Measurements from ENCODE around the gene DCTPP1.

Gene DCTPP1

DNA sequence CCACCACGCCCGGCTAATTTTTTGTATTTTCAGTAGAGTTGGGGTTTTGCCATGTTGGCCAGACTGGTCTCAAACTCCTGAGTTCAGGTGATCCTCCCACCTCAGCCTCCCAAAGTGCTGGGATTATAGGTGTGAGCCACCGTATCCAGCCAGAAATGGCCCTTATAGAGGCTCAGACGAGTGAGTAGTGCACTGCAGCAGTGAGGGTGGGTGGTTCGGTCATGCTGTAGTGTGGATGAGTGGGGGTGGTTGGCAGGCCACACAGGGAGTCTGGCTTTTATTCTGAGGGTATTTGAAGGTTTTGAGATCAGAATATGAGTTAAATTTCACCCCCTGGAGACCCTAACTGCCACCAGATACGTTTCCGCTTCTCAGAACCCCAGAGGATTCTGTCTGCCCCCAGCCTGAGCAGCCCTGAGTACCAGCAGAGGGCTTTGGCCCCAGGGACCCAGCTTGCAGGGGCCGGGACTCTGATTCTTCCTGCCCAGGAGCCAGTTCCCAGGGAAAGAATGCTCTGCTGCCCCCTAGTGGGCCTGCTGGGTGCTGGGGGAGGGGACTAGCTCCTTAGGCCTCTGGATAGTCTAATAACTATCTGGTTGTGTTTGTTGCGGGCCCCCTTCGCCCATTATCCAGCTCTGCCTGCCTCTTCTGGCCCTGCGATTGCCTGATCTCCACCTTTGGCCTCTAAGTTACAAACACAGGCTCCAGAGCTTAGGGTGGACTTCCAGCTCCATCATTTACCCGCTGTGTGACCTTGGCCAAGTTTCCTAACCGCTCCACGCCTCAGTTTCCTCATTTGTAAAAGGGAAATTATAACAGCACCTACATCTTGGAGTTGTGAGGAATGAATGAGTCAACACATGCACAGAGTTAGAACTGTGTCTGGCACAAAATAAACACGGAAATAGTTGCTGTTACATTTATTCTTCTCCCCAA, 20.4 kb downstream of the DCTPP1 start (continued):
- TF ChIP-seq, protein P1, sequence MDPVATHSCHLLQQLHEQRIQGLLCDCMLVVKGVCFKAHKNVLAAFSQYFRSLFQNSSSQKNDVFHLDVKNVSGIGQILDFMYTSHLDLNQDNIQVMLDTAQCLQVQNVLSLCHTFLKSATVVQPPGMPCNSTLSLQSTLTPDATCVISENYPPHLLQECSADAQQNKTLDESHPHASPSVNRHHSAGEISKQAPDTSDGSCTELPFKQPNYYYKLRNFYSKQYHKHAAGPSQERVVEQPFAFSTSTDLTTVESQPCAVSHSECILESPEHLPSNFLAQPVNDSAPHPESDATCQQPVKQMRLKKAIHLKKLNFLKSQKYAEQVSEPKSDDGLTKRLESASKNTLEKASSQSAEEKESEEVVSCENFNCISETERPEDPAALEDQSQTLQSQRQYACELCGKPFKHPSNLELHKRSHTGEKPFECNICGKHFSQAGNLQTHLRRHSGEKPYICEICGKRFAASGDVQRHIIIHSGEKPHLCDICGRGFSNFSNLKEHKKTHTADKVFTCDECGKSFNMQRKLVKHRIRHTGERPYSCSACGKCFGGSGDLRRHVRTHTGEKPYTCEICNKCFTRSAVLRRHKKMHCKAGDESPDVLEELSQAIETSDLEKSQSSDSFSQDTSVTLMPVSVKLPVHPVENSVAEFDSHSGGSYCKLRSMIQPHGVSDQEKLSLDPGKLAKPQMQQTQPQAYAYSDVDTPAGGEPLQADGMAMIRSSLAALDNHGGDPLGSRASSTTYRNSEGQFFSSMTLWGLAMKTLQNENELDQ (tag by site-specific recombination; IDR thresholded peaks at IDR 0.05; ENCODE audit: low read depth) = no peak
- TF ChIP-seq ZNF121 (tag by site-specific recombination; IDR thresholded peaks at IDR 0.05) (no peak), ZNF677 (tag by site-specific recombination; IDR thresholded peaks at IDR 0.05) (no peak), ZNF549 (tag by site-specific recombination; IDR thresholded peaks at IDR 0.05) (no peak), ZNF133 (tag by site-specific recombination; IDR thresholded peaks at IDR 0.05) (no peak), MZF1 (tag by site-specific recombination; IDR thresholded peaks at IDR 0.05; ENCODE audit: borderline replicate concordance) (no peak), ZNF510 (tag by site-specific recombination; IDR thresholded peaks at IDR 0.05; ENCODE audit: insufficient replicate concordance) (no peak), HIC1 (tag by site-specific recombination; IDR thresholded peaks at IDR 0.05) (no peak), EGR2 (tag by site-specific recombination; IDR thresholded peaks at IDR 0.05; ENCODE audit: low read depth) (peak; percentile 68), ZNF248 (tag by site-specific recombination; IDR thresholded peaks at IDR 0.05) (no peak), ZNF10 (tag by site-specific recombination; IDR thresholded peaks at IDR 0.05) (no peak), ZFP37 (tag by site-specific recombination; IDR thresholded peaks at IDR 0.05) (no peak)
- TF ChIP-seq, protein P2, sequence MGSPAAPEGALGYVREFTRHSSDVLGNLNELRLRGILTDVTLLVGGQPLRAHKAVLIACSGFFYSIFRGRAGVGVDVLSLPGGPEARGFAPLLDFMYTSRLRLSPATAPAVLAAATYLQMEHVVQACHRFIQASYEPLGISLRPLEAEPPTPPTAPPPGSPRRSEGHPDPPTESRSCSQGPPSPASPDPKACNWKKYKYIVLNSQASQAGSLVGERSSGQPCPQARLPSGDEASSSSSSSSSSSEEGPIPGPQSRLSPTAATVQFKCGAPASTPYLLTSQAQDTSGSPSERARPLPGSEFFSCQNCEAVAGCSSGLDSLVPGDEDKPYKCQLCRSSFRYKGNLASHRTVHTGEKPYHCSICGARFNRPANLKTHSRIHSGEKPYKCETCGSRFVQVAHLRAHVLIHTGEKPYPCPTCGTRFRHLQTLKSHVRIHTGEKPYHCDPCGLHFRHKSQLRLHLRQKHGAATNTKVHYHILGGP (tag by site-specific recombination; IDR thresholded peaks at IDR 0.05) = no peak

DNA sequence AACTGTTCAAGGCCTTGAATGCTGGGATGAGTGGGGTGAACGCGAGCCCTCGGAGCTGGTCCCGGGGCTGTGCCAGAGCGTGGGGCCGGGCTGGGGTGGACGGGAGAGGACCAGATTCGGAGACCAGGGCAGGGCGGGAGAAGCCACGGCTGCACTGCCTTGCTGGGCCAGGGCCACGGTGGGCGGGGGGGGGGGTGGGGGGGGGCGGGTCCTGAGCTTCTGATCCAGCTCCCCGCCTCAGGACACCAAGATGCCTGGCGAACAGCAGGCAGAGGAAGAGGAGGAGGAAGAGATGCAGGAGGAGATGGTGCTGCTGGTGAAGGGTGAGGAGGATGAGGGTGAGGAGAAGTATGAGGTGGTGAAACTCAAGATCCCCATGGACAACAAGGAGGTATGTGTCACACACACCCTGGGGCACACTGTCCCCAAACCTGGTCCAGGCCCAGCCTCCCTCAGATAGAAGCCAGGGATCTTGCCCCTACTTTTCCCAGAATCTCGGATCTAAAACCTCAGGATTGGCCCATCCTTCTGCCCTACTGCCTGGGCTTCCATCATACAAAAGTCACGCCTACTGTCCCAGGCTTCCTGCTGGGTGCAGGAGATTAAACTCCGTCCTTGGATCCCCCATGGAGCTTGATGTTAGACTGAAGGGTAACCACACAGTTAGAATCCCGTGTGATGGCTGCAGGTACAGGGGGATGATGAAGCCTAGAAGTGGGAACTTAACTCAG, 21.9 kb downstream of the DCTPP1 start:
- no peaks in the 10 kb centered on the region for H3K9me3 ChIP-seq (ENCODE audit: control insufficient read depth, insufficient read depth, low read depth, low read length)
- H3K4me3 ChIP-seq (ENCODE audit: low read depth, low read length) = peak overlapping the region; percentile 82
- H3K27ac ChIP-seq (ENCODE audit: extremely low read depth, low read depth, low read length) = peak overlapping the region; percentile 92
- H3K36me3 ChIP-seq (ENCODE audit: control insufficient read depth in 2 of 2, insufficient read depth in 1 of 2, low read length in 2 of 2) = peaks cover 6 to 38% of the 10 kb centered on the region in 2 experiments; a peak in 2 of 3 replicates
- ChIA-PET POLR2A (interaction anchor here (0.5 to 5.9 kb wide), 26 partner anchors 8 to 584 kb away, joined by 3 to 64 read pairs (median 4); partner anchors contain the start of genes ALDOA, CD2BP2, DCTPP1 and FBRS), CTCF (interaction anchor here (0.6 to 2.9 kb wide), 21 partner anchors 10 to 447 kb away, joined by 3 to 27 read pairs (median 5); partner anchors contain the start of genes DCTPP1, TBX6, TLCD3B and ZNF48)
- H3K4me1 ChIP-seq (ENCODE audit: control insufficient read depth, insufficient read depth, low read length) = peaks cover 5% of the 10 kb centered on the region; the same call in 1 of the 2 replicates
- TF ChIP-seq ZNF248 (tag by site-specific recombination; IDR thresholded peaks at IDR 0.05) (no peak), ZNF629 (tag by site-specific recombination; IDR thresholded peaks at IDR 0.05) (peak; percentile 21; the same call in 1 of the 2 replicates), ZFP41 (tag by site-specific recombination; IDR thresholded peaks at IDR 0.05; ENCODE audit: borderline replicate concordance) (no peak), SCRT2 (tag by site-specific recombination; IDR thresholded peaks at IDR 0.05) (no peak), KLF10 (tag by site-specific recombination; IDR thresholded peaks at IDR 0.05) (peak; percentile 66), IKZF3 (tag by site-specific recombination; IDR thresholded peaks at IDR 0.05) (peak; percentile 86), ZNF707 (tag by site-specific recombination; IDR thresholded peaks at IDR 0.05) (no peak), ZNF660 (tag by site-specific recombination; IDR thresholded peaks at IDR 0.05) (no peak), ZNF391 (tag by site-specific recombination; IDR thresholded peaks at IDR 0.05; ENCODE audit: borderline replicate concordance, low read depth) (no peak), KLF9 (tag by site-specific recombination; IDR thresholded peaks at IDR 0.05; ENCODE audit: low read depth) (peak; percentile 16), ZNF341 (tag by site-specific recombination; IDR thresholded peaks at IDR 0.05; ENCODE audit: low read depth) (no peak), ZNF404 (tag by site-specific recombination; IDR thresholded peaks at IDR 0.05) (no peak)
- TF ChIP-seq, protein P3, sequence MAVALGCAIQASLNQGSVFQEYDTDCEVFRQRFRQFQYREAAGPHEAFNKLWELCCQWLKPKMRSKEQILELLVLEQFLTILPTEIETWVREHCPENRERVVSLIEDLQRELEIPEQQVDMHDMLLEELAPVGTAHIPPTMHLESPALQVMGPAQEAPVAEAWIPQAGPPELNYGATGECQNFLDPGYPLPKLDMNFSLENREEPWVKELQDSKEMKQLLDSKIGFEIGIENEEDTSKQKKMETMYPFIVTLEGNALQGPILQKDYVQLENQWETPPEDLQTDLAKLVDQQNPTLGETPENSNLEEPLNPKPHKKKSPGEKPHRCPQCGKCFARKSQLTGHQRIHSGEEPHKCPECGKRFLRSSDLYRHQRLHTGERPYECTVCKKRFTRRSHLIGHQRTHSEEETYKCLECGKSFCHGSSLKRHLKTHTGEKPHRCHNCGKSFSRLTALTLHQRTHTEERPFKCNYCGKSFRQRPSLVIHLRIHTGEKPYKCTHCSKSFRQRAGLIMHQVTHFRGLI (tag by site-specific recombination; IDR thresholded peaks at IDR 0.05) = 0 out of 2 replicates have a peak, but pooled peaks have one; percentile 58
- TF ChIP-seq, protein P2 (tag by site-specific recombination; IDR thresholded peaks at IDR 0.05) = no peak
